GM12891 (cell line): ENCODE data around the gene NVL.

Experiments
- POLR2AphosphoS5 ChIP-seq: IDR thresholded peaks from 2 replicates; pipeline ENCODE4 v1.6.1; 2011; ENCODE audit warnings: low read depth, low read length, control low read depth
- TAF1 ChIP-seq: IDR thresholded peaks from 2 replicates; pipeline ENCODE4 v1.6.1; 2011; ENCODE audit warnings: low read depth, low read length, control low read depth

DNA sequence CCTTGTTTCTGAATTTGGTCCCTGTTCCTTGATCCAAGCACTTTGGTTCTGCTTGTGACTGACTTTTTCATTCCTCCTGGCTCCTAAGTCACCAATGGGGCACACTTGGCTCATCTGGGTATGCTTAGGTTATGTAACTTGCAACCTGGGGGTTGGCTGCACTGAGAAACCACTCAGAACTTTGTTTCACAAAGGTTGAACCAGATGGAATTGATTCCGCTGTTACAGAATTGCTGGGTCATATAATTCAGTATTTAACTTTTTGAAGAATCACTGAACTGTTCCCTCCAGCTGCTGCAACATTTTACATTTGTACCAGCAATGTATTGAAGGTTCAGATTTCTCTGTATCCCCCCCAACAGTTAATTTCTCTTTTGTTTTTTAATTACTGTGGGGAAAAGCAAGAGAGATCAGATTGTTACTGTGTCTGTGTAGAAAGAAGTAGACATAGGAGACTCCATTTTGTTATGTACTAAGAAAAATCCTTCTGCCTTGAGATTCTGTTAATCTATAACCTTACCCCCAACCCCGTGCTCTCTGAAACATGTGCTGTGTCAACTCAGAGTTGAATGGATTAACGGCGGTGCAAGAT, 9.6 kb upstream of the NVL start:
- no peak for TF ChIP-seq POLR2AphosphoS5
- TF ChIP-seq TAF1, result no peak
